Middle frontal gyrus (tissue), 1 donor: Measurements from ENCODE around the gene GART.
A peak's percentile ranks its signal among the peaks of the same experiment; 100 is the strongest.
"Not testable (repeated sequence)": the region's sequence is repeated elsewhere in the genome, so short reads cannot be mapped to it uniquely, and the experiment has no call there.

Source experiments
- DNase-seq: peaks from one replicate; pipeline ENCODE4 v3.0.0-alpha.2; 2015; ENCODE audit warnings: low spot score; ENCODE audit errors: extremely low spot score

The GART gene

GRCh38 chr21:33518899-33519298 is 23.0 kb downstream of the GART start:
- DNase-seq = no peak

GRCh38 chr21:33514229-33514628 is 27.7 kb downstream of the GART start:
- DNase-seq = no peak

DNA sequence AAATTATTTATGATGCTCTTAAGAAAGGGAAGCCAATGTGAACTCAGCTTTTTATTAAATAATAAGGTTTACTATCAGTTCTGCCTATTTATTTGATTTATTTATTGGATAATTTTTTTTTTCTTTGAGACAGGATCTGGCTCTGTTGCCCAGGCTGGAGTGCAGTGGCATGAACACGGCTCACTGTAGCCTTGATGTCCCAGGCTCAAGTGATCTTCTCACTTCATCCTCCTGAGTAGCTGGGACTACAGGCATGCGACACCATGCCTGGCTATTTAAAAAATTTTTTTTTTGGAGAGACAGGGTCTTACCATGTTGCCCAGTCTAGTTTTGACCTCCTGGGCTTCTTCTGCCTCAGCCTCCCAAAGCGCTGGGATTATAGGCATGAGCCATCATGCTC is 29.4 kb downstream of the GART start:
- DNase-seq = no peak

DNA sequence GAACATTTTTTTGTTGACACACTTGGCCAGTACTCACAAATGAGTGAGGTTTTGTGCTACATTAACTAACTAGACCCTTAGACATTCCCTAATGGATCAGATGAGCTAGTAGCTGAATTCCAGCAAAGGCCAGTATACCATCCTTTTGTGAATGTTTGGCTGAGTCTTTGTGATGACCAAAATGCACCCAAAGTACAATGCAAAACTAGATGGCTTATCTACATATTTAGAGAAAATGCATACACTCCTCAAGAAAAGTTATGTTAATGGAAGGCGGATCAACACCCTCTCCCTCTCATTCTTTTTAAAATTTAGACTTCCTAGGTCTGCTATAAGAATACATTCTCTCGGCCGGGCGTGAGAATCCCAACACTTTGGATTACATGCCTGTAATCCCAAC is 30.3 kb downstream of the GART start:
- no peak for DNase-seq

GRCh38 chr21:33510826-33511225 is 31.1 kb downstream of the GART start:
- no peak for DNase-seq

DNA sequence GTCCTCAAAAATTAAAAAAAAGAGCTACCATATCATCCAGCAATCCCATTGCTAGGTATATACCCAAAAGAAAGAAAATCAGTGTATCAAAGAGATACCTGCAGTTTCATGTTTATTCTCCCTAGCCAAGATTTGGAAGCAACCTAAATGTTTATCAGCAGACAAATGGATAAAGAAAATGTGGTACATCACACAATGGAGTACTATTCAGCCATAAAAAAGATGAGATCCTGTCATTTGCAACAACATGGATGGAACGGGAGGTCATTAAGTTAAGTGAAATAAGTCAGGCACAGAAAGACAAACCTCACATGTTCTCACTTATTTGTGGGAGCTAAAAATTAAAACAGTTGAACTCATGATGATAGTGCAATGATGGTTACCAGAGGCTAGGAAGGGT is 34.9 kb downstream of the GART start:
- DNase-seq = not testable (repeated sequence)

GRCh38 chr21:33505833-33506232 is 36.1 kb downstream of the GART start:
- no peak for DNase-seq

DNA sequence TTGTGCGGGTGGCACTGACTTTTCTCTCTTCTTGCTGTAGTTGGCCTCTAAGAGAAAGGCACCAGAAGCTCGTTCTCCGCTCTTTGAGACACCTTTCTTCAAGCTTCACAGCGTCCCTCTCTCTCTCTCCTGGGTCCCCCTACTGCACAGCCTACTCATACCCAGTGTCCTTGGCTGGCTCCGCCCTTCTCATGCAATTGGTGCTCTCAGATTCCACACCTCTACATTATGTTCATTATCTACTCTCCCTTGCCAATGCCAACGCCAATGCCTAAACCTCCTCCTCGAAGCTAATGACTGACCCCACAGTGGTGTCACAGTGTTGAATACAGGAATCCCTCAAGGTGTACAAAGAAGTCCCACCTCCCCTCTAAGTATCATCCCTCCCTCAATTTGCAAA is 45.6 kb downstream of the GART start:
- no peak for DNase-seq

GRCh38 chr21:33495743-33496142 is 46.2 kb downstream of the GART start:
- no peak for DNase-seq

GRCh38 chr21:33493756-33494155 is 48.2 kb downstream of the GART start:
- no peak for DNase-seq

- DNase-seq = no peak
Measured at GRCh38 chr21:33492571-33492970, 49.3 kb downstream of the GART start.

DNA sequence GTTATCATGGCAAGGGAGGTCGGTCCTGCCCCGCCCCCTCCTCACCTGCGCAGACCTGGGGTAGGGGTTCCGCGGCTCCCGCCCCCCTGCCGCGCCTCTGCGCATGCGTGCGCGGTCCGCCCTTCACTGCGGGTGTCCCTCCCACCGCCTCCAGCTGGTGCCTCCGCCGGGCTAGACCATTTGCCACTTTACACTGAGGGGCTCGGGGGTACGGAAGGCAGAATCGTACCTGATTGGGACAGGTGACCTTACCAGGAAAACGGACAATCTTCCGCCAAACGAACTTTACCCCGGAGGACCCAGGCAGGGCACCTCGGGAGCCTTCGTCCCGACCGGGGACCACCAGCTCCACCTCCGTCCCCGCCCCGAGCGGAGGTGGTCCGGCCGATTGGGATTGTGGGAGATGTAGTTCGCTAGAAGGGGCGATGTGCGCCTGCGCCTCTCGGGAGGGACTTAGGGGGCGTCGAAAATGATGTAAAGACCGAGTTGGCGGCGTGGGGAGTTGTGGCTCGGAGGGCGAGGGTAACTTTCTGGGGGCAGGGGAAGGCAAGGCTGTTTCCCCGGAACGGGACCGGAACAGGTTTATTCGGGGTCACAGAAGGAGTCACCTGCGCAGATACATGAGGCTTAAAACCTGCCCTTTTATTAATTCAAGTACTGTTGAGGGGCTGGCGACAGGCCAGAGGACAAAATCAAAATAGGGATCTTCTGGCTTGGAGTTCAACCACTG is 50.4 kb downstream of the GART start, which contains the start of gene DNAJC28:
DNAJC28 (minus strand) TSS at position 344 of the 730 bp plus-strand sequence. CDS start 2,323 bp downstream, outside the sequence.
- DNase-seq = peak; percentile 94

DNA sequence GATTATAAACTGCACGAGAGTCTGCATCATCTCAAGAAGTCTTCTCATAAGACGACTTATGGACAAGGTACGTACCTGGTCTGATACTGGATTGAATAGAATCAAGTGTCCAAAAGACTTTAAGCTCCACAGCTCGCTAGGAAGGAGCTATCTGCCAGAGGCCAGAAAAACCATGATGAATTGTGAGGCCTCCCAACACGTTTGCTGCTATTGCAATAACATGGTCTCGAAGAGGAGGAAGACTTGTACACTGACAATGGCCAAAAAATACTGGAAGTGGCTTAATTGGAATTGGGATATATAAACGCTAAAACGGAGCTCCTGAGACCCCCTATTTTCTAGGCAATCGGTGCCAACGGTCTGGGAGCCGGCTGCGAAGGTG is 50.9 kb downstream of the GART start:
- no peak for DNase-seq

DNA sequence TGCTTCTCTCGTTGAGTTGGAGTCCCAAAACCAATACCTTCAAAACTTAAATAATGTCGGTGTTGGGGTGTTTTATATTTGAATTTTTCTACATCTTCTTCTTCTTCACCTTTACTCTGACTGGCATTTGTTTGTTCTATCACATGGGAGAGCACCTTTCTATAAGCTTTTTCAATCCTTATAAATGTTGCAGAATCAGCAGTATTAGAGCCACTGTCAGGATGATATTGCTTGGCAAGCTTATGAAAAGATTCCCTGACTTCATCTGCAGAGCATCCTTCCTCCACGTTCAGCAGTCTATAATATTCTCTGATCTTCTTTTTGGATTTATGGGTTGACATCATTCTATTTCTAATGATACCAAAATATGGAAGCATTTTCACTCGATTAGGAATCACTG is 53.0 kb downstream of the GART start:
- no peak for DNase-seq

DNA sequence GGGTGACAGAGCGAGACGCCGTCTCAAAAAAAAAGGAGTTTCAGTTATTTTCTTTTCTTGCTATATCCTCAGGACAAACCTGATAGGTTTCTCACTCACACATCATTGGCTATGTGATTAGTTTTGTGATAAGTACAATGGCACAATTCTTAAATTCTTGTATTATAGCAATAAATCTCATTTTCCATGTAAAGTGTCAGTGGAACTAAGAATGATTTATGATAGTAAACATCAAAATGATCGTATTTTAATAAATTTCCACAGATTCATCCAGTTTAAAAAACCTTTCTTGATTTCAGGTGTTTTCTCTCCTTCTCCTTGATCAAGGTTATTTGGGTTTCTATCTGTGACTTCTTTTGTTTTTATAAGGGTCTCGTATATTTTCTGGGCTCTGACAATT is 53.9 kb downstream of the GART start:
- DNase-seq = no peak

- DNase-seq = no peak
Measured at GRCh38 chr21:33481314-33481943, 60.5 kb downstream of the GART start.

DNA sequence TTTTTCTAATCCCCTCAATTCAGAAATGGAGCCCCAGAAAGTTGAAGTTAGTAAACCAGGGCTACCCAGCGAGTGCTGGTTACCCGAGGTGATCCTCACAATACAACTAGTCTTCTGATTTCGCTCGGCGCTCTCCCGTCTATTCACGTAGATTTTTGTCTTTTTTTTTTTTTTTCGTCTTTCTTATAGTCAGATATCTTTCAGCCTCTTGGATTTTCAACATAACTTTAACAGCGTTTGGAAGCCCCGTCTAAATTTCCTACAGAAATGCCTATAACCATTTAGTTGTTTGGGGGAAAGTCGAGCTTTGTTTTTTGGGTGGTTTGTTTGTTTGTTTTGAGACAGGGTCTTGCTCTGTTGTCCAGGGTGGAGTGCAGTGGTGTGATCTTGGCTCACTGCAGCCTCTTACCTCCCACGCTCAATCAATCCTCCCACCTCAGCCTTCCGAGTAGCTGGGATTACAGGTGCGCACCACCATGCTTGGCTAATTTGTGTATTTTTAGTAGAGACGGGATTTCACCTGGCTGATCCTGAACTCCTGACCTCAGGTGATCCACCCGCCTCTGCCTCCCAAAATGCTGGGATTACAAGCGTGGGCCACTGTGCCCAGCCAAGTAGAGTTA is 61.3 kb downstream of the GART start:
- no peak for DNase-seq

GRCh38 chr21:33479679-33480480 is 62.0 kb downstream of the GART start, which contains the start of gene TMEM50B:
Gene TMEM50B, minus strand, starts transcription at chr21:33479974. Its CDS starts 11,089 bp downstream, at chr21:33468885.
- DNase-seq = peak; percentile 91

DNA sequence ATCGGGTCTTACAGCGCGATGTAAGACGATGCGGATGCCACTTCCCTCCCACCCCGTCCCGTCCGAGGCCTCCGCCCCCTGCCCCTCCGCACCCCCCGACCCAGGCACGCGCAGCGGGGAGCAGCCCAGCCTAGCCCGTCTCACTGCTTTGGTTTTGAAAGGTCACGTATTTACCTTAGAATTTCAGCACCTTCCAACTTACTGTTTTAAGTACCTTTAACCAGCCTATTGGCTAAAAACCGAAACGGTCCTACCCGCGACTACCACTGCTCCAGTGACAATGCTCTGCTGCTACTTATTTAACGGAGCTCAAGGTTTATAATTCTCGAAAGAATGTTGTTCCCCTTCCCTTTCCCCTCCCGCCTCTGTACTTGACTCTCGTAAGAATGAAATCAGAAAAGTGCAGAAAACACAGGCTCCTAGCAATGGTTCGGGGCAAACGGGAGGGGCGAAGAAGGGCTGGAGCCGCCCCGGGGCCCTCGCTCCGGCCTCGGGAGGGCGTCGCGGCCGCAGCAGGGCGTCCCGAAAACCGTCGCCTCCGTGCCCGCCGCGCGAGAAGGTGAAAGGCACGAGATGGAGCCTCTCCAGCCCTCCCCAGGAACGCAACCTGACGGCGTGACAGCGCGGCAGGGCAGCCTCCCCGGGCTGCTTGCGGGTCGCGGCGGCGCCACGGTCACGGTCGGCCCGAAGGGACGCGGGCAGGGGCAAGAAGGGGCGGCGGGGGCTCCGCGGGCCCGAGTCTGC is 62.8 kb downstream of the GART start:
- DNase-seq = no peak

GRCh38 chr21:33478182-33478581 is 63.7 kb downstream of the GART start:
- DNase-seq = no peak

DNA sequence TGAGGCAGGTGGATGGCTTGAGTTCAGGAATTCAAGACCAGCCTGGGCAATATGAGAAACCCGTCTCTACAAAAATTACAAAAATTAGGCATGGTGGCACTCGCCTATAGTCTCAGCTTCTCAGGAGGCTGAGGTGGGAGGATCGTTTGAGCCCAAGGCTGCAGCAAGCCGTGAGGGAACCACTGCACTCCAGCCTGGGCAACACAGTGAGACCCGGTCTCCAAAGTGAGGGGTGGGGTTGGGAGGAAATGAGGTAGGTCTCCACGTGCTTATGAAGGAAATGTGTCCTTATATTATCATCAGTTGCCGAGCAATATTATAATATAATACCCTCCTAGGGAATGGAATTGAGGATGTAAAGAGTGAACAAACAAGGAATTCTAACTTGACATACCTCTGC is 64.9 kb downstream of the GART start:
- no peak for DNase-seq
